Muscle layer of colon (tissue), 2 donors: ENCODE measurements around the gene APOBEC3B.
"Not testable (repeated sequence)": the region's sequence is repeated elsewhere in the genome, so short reads cannot be mapped to it uniquely, and the experiment has no call there.

Source experiments
- H3K27ac ChIP-seq: one replicate; pipeline ENCODE4 v1.7.0; 2013; ENCODE audit warnings: low read depth, mild to moderate bottlenecking, low read length, moderate library complexity
- H3K27me3 ChIP-seq, 2 donors: one replicate each; pipeline ENCODE4 v1.7.0; 2013; ENCODE audit warnings: low read length in 2 of 2, mild to moderate bottlenecking in 2 of 2; ENCODE audit not compliant: insufficient read depth in 2 of 2, control insufficient read depth in 1 of 2
- H3K36me3 ChIP-seq: one replicate; pipeline ENCODE4 v1.7.0; 2013; ENCODE audit warnings: mild to moderate bottlenecking, low read length; ENCODE audit not compliant: insufficient read depth
- H3K4me1 ChIP-seq: one replicate; pipeline ENCODE4 v1.7.0; 2013; ENCODE audit warnings: mild to moderate bottlenecking, low read length; ENCODE audit not compliant: insufficient read depth
- H3K4me3 ChIP-seq, 2 donors: one replicate each; pipeline ENCODE4 v1.7.0; 2013; ENCODE audit warnings: low read length in 2 of 2, low read depth in 1 of 2, mild to moderate bottlenecking in 1 of 2, moderate library complexity in 1 of 2
- H3K9ac ChIP-seq: one replicate; pipeline ENCODE4 v1.7.0; 2013; ENCODE audit warnings: low read length
- H3K9me3 ChIP-seq: one replicate; pipeline ENCODE4 v1.7.0; 2013; ENCODE audit warnings: mild to moderate bottlenecking, low read length
- donor health status: abdominal sarcoma.
- donor health status: Adenocarcinoma of cecum.

APOBEC3B gene

DNA sequence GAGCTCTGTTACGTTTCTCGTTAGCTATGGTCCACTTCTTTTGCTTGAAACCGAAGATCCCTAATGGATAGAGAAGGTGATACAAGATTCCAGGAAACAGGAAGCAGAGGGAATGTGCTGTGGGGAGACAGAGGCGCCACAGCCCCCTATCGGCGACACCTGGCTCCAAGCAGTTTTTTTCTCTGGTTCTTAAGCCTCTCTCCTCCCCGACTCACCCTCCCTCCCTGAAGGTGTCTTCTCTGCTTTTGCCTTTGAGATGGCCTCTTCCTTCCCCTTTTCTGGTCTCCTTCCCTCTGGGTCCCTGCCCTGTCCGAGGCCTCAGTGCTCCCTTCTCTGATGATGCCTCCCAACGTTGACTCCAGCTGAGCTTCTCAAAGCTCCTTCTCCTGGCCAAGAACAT is 38.9 kb upstream of the APOBEC3B start:
- Histone ChIP-seq H3K36me3 (no peaks in the 10 kb centered on the region), H3K9me3 (no peaks in the 10 kb centered on the region), H3K27me3 (peaks cover 0 to 16% of the 10 kb centered on the region in 2 donors), H3K9ac (no peak overlapping the region), H3K4me1 (no peaks in the 10 kb centered on the region), H3K4me3 (no peak overlapping the region), H3K27ac (no peak overlapping the region)

DNA sequence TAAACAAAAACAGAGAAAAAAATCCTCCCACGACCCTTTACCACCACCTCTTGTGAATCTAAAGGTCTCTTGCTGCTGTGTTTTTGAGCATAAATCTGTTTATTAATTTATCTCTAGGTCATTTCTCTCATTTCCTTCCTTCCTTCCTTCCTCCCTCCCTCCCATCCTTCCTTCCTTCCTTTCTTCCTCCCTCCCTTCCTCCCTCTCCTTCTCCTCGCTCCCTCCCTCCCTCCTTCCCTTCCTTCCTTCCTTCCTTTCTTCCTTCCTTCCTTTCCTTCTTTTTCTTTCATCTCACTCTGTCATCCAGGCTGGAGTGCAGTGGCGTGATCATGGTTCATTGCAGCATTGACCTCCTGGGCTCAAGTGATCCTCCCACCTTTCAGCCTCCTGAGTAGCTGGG is 38.3 kb upstream of the APOBEC3B start:
- no peaks in the 10 kb centered on the region for H3K4me1 ChIP-seq
- H3K9me3 ChIP-seq = no peaks in the 10 kb centered on the region
- H3K4me3 ChIP-seq = no peak overlapping the region
- H3K27me3 ChIP-seq = peaks cover 0 to 16% of the 10 kb centered on the region in 2 donors
- no peak overlapping the region for H3K9ac ChIP-seq
- no peaks in the 10 kb centered on the region for H3K36me3 ChIP-seq
- no peak overlapping the region for H3K27ac ChIP-seq

DNA sequence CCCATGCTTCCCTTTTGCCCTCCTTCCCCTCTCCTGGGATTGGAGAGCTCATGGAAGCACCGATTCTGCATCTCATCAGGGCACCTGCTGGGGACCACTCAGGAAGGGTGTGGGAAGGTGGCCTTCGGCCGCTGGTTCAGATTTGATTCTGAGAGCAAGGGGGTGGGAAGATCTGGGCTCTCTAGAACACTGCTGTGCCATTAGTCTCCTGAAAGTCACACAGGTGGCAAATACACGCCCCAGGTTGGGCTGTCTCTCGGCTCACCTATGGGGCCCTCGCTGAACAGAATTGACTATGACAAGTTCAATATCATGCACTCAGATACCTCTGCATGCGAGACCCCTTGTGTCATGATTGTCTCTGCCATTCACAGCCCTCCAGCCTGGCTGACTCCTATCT is 37.5 kb upstream of the APOBEC3B start:
- H3K9me3 ChIP-seq = no peaks in the 10 kb centered on the region
- no peaks in the 10 kb centered on the region for H3K4me1 ChIP-seq
- peaks cover 0 to 16% of the 10 kb centered on the region in 2 donors for H3K27me3 ChIP-seq
- H3K4me3 ChIP-seq = no peak overlapping the region
- no peaks in the 10 kb centered on the region for H3K36me3 ChIP-seq
- H3K27ac ChIP-seq = no peak overlapping the region
- H3K9ac ChIP-seq = no peak overlapping the region

DNA sequence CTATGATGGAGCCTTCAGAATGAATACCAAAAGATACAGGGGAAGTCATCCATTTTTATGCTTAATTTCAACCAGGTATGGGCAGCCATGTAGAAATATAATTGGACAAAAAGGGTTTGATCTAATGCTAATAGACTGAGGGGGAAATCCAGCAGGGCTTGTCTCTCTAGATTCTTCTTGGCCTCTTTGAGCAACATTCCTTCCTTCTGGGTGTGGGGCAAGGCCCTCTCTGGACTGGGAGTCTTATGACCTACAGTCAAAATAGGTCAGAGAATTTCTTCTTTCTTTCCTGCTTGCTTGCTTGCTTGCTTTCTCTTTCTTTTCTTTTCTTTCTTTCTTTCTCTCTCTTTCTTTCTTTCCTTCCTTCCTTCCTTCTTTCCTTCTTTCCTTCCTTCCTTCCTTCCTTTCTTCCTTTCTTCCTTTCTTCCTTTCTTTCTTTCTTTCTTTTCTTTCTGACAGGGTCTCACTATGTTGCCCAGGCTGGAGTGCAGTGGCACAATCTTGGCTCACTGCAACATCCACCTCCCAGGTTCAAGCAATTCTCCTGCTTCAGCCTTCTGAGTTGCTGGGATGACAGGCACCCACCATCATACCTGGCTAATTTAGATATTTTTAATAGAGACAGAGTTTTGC is 36.3 kb upstream of the APOBEC3B start:
- not testable (repeated sequence) for H3K4me3 ChIP-seq, H3K36me3 ChIP-seq, H3K27ac ChIP-seq, H3K9ac ChIP-seq, H3K4me1 ChIP-seq, H3K9me3 ChIP-seq
- peaks cover 0 to 16% of the 10 kb centered on the region in 2 donors for H3K27me3 ChIP-seq

DNA sequence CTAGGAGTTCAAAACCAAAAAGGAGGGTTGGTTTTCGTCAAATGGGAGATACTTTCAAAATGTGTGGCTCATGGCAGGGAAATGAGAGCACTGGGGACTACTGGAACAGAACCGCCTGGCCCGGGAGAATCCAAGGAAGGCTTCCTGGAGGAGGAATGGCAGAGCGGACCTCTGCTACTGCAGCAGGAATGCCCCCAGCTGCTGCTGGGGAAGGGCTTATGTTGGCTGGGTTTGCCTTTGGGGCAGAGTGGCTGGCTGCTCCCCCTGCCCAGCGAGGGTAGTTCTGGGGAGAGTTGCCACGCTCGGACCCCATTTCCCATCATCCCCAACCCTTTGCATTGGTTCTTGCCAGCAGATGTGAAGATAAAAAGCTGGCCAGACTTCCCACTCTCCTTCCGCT is 35.4 kb upstream of the APOBEC3B start:
- Histone ChIP-seq H3K36me3 (no peaks in the 10 kb centered on the region), H3K27me3 (peaks cover 0 to 16% of the 10 kb centered on the region in 2 donors), H3K4me3 (no peak overlapping the region), H3K4me1 (no peaks in the 10 kb centered on the region), H3K27ac (no peak overlapping the region), H3K9me3 (no peaks in the 10 kb centered on the region), H3K9ac (no peak overlapping the region)

DNA sequence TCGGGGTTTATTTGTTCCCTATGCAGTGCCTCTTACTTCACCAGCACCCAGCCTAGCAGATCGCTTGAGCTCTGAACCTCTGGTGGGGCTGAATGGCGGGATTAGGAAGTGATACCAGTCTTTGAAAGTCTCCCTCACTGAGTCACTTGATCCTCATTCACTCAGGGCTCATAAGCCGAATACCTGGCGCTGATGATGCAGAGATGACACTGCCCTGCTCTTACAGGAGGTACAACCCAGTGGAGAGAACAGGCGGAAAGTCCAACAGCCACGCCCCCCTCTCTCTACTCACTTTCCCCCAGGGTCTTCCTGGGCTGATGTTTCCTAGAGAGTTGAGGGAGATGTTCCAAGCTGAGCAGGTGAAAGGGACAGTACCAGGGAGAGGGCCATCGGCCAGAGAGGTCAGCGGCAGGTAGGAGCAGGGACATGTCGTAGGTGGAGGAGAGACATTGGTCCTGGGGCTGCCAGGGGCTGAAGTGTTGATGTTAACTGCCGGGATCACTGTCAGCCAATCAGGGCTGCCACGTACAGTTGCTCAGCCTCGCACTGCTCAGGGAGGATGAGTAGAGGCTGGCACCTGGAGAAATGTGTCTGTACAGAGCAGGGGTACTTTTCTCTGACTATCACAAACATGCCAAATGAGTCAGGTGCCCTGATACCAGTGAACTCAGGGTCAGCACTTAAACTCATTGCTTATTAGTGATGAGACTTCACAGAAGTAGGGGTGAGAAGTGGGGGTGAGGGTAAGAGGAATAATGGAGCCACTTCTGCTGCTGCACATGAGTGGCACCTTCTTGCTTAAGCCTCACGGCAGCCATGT is 34.6 kb upstream of the APOBEC3B start:
- Histone ChIP-seq H3K27ac (no peak overlapping the region), H3K36me3 (no peaks in the 10 kb centered on the region), H3K4me1 (no peaks in the 10 kb centered on the region), H3K9me3 (no peaks in the 10 kb centered on the region), H3K4me3 (no peak overlapping the region), H3K27me3 (peaks cover 0 to 16% of the 10 kb centered on the region in 2 donors), H3K9ac (no peak overlapping the region)

DNA sequence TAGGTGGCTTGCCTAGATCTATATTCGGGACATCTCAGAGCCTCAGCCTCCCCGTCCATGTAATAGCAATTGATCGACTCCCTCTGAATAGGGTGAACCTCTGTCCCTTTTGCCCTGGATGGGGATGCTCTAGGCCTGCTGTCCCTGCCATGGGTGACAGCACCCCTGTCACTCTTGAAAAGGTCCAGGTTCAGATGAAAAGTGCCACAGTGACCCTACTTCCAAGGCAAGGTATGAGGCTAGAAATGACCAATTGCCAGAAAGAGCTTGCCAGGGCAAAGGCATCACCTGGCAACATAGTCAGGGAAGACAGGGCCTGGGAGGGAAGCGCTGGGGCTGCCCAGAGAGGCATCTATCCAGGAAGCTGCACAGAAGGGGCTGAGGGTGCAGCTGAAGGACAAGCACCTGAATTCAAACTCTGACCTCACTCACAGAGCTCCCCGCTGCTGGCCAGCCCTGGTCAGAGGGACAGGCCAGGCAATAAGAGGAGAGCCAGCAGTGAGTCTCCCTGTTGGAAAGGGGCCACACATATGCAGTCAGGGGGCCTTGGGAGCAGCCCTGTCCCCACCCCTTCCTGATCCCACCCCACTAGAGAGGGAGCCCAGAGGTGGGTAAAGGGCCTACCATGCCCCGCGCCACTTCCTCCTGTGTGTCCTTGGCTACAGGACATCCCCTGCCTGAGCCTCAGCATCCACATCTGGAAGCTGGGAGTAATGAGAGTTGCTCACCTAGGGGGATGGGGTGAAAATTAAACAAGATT is 33.8 kb upstream of the APOBEC3B start:
- Histone ChIP-seq H3K27me3 (peaks cover 0 to 16% of the 10 kb centered on the region in 2 donors), H3K9me3 (no peaks in the 10 kb centered on the region), H3K4me3 (no peak overlapping the region), H3K9ac (no peak overlapping the region), H3K27ac (no peak overlapping the region), H3K4me1 (no peaks in the 10 kb centered on the region), H3K36me3 (no peaks in the 10 kb centered on the region)

DNA sequence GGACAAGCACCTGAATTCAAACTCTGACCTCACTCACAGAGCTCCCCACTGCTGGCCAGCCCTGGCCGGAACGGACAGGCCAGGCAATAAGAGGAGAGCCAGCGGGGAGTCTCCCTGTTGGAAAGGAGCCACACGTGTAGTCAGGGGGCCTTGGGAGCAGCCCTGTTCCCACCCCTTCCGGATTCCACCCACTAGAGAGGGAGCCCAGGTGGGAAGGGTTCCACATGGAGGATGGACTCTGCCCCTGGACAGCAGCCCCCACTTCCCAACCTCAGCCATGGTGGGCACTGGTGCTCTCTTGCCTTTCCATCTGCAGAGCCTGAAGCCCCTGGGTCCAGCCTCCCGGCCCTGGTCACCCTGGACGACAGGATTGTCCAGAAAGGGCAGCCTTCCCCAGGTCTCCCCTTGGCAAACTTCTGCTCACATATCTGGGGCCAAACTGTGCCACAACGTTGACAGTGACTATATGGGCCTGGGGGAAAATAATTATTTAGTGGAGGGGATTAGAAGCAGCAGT is 32.2 kb upstream of the APOBEC3B start:
- Histone ChIP-seq H3K27ac (no peak overlapping the region), H3K4me3 (no peak overlapping the region), H3K27me3 (peaks cover 0 to 9% of the 10 kb centered on the region in 2 donors), H3K9me3 (no peaks in the 10 kb centered on the region), H3K4me1 (no peaks in the 10 kb centered on the region), H3K9ac (no peak overlapping the region), H3K36me3 (no peaks in the 10 kb centered on the region)

DNA sequence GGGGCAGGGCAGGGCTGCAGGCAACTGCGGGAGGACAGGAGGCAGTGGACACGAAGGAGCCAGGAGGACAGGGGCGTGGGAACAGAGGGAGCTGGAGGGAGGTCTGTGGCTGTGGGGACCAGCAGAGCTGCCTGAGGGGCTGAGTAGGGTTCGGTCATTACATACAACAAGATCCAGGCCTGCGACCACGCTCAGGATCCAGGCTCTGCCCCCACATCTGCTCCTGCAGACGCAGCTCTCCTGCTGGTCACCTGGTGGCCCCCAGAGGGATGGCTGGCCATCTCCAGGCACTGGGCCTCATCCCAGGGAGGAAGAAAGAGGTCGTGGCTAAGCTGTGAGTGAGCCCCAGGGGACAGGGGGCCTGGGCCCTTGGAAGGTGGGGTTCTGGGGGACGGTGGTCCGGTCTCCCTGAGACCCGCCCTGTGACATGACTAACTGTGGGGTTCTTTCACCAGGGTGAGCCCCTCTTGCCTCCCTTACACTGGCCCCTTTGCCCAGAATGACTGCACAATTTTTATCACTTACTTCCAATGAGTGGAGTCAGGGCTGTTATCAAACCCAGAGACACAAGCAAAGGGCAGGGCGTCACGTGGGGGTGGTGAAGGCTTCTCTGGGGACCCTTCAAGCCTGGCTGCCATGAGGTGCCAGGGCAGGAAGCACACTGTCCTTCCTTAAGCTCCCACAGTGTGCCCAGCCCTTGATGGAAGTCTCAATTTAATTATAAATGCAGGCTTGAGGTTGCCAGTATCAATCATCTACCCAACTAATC is 31.4 kb upstream of the APOBEC3B start:
- Histone ChIP-seq H3K27ac (no peak overlapping the region), H3K9ac (no peak overlapping the region), H3K4me1 (no peaks in the 10 kb centered on the region), H3K36me3 (no peaks in the 10 kb centered on the region), H3K9me3 (no peaks in the 10 kb centered on the region), H3K27me3 (peaks cover 0 to 5% of the 10 kb centered on the region in 2 donors), H3K4me3 (no peak overlapping the region)

DNA sequence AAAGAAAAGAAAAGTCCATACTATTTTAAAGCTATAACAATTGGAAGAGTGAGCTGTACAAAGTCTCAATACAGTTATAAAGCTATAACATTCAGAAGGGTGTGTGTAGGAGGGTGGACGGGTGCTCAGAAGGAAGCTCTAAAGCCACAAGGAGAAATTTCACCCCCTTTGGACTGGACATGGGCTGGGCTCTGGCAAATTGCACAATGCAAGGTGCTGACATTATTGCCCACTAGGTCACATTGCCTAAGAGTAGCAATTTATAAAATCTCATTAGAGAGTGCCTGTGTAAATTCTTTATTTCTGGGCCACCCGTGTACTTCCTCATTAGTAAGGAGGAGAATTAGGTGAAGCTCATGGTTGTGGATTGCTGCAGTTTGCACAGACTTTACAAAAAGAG is 30.4 kb upstream of the APOBEC3B start:
- no peak overlapping the region for H3K9ac ChIP-seq
- no peak overlapping the region for H3K27ac ChIP-seq

More for the DNA sequence above, 30.4 kb upstream of the APOBEC3B start:
- Histone ChIP-seq H3K4me3 (no peak overlapping the region), H3K4me1 (no peaks in the 10 kb centered on the region), H3K27me3 (peaks cover 0 to 3% of the 10 kb centered on the region in 2 donors), H3K36me3 (no peaks in the 10 kb centered on the region), H3K9me3 (no peaks in the 10 kb centered on the region)
